ENCODE measurements around the gene UBAC2.

GRCh38 chr13:99366075-99366987, 165.7 kb downstream of the UBAC2 start:
- TF ChIP-seq CTCF (IDR thresholded peaks at IDR 0.05; ENCODE audit: low read depth, low read length, missing input control) = no peak
- TF ChIP-seq NR2F2 (IDR thresholded peaks at IDR 0.05) = no peak
- no peak for TF ChIP-seq JUND (IDR thresholded peaks at IDR 0.05)
- no peak for TF ChIP-seq FOXA1 (IDR thresholded peaks at IDR 0.05)
- no peak for TF ChIP-seq ATF3 (IDR thresholded peaks at IDR 0.05)
- no peak for TF ChIP-seq YY1 (IDR thresholded peaks at IDR 0.05)
- no peak for TF ChIP-seq REST (IDR thresholded peaks at IDR 0.05)
- TF ChIP-seq SP1 (IDR thresholded peaks at IDR 0.05) = no peak
- TF ChIP-seq MAX (IDR thresholded peaks at IDR 0.05) = no peak
- no peak for TF ChIP-seq RAD21 (IDR thresholded peaks at IDR 0.05)
- TF ChIP-seq GABPA (IDR thresholded peaks at IDR 0.05 in 1 of 2, conservative IDR thresholded peaks at IDR 0.05 in 1 of 2) = no peak
- TF ChIP-seq HNF4G (IDR thresholded peaks at IDR 0.05) = no peak
